Activated T-cell treated with anti-CD3 and anti-CD28 coated beads for 1 hour (primary cell): ENCODE data around the gene SIGLEC8.
"Not testable (repeated sequence)": the region's sequence is repeated elsewhere in the genome, so short reads cannot be mapped to it uniquely, and the experiment has no call there.

Experiments used
- DNase-seq: peaks from one replicate; pipeline ENCODE4 v3.0.0-alpha.2; 2020; ENCODE audit warnings: low read depth

Gene SIGLEC8

GRCh38 chr19:51458051-51458645, at the start of gene SIGLEC8:
TSS of gene SIGLEC8 (minus strand) at chr19:51458454. CDS start at chr19:51458387, 67 bp downstream.
- DNase-seq: no peak

DNA sequence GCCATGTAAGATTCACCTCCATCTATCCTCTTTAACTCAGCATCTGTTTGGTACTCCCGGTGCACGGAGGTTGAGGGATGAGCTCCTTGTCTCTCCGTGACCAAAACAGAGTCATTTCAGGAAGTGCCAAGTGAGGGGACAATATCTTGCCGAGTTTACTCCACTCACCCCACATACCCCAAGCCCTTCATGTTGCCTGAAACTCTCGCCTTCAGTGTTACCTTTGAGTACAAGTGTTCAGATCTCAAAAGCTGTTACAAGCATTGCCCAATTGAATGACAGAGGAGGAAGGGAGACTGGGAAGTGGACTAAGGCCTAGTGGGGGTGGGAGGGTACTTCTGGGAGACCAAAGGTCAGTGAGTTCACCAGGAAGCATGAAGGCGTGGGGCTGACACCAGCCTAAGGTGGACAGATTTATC, 49.4 kb upstream of the SIGLEC8 start:
- DNase-seq: no peak

- DNase-seq: no peak
Observed at GRCh38 chr19:51507192-51507591, 48.9 kb upstream of the SIGLEC8 start.

DNA sequence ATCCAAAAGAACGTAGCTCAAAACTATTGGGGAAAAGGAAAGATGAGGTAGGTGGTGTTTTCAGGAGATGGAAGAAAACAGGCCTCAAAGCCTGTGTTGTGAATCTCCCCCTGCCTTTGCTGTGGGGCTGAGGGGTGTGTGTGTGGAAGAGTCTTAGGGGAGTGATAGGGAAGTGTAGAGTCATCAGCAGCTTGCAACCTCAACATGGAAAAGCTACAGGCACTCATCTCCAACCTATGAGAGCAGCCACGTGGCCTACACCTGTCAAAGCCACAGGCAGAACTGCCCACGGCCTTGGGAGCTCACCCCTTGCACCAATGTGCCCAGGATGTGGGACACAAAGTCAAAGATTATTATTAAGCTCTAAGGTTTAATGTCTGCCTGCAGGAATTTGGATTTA, 47.6 kb upstream of the SIGLEC8 start:
- DNase-seq: no peak

DNA sequence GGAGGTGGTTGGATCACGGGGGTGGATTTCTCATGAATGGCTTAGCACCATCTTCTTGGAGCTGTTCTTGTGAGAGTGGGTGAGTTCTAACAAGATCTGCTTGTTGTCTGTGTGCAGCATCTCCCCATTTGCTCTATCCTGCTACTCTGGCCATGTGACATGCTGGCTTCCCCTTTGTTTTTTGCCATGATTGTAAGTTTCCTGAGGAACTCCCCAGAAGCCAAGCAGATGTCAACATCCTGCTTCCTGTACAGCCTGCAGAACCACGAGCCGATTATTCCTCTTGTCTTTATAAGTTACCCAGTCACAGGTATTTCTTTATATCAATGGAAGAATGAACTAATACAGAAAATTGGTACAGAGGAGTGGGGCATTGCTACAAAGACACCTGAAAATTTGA, 45.6 kb upstream of the SIGLEC8 start:
- DNase-seq: no peak

DNA sequence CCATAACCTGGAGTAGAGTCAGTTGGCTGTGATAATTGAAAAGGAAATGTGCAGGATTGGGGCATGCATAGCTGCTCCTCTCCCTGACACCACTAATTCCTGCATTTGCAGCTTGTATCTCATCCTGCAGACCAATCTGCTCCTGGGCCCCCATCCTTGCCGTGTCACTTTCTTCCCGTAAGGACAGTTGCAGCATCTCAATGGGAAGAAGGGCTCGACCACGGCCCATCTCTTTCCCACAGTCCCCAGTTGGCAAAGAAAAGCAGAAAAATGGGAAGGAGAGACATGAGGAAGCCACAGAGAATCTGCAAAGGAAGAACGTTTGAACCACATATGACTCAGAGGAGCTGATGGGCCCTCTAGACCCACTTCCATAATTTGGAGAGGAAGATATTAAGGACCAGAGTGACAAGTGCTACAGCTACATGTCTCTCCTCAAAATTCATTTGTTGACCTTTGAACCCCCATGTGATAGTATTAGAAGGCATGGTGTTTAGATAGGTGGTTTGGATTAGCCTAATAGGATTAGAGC, 45.1 kb upstream of the SIGLEC8 start:
- DNase-seq: no peak

DNA sequence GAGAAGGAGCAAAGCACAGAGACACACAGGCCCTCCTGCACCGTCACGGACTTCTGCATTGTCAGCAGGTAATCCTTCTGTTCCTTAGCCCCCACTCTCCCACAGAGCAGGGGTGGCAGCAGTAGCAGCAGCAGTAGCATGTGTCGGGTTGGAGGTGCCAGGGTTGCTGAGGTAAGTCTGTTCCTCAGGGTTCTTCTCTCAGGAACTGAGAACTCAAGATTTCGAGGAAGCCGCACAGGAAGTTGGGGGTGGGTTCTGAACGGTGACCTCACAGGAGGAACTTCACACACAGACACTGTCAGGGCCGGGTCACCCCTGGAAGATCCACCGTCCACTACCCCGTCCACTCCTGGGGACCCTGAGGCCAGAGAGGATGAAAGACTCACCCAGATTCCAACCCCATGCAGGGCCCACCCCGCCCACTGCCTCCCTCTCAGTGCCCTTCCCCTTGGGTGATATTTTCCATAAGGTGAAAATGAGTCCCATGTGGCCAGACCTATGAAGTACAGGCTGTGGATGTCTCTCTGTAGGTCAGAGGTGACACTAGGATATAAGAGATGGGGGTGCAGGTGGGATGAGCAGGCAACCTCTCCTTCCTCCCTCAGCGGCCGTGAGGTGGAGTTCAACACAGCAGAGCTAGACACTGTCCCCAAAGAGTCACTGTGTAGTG, 43.5 kb upstream of the SIGLEC8 start, which contains the start of gene SIGLEC12:
Gene SIGLEC12 (minus strand): TSS at position 207 of the 670 bp plus-strand sequence. CDS start 67 bp downstream, at position 140.
- DNase-seq: no peak

DNA sequence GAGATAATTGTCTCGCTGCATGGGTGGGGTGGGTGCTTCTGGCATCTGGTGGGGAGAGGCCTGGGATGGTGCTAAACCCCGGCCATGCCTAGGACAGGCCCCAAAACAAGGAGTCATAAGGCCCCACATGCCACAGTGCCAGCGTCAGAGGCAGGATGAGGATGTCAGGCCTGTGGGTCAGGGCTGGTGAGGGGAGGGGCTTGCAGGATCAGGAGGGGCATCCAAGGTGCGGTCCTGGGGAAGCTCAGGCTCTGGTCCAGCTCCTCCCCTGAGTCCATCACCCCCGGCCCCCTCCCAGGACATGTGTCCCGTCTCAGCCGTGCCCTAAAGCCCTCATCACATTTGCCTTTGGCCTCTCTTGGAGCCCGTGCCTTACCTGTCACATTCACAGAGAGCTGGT, 42.7 kb upstream of the SIGLEC8 start:
- DNase-seq: not testable (repeated sequence)

DNA sequence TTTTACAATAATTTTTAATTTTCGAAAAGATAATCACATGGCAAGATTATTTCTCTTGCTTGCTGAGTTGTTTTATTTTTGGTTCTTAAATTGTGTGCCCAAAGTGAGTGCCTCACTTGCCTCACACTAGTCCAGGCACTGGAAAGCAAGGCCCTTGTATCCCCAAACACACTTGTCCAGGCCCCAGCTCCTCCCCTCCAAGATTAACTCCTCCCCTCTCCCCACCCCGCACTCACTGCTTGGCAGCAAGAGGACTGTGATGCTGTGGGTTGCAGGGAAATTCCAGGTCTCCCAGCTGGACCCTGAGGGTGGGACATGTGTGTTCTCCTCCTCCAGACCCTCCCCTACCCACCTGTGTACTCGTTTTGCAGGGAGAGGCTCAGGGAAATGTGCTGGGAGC, 39.4 kb upstream of the SIGLEC8 start:
- DNase-seq: no peak

- no peak for DNase-seq
Observed at GRCh38 chr19:51493776-51494175, 35.5 kb upstream of the SIGLEC8 start.

DNA sequence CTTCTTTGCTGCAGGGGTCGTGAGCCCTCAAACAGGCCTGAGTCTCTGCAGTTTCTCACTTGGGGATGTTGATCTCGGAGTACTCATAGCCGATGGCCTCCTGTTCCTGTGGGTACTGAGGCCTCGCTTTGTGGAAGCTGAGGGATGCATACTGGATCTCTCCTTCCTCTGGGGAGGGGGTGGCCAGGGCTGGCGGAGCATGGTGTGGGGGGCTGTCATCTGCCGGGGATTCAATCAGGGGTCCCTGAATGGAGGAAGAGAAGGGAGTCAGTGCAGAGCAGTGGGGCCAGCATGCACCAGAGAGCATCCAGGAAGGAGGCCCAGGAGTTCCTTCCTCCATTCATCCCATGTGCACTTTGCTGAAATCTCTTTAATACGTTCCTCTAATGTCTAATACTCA, 33.3 kb upstream of the SIGLEC8 start:
- no peak for DNase-seq

GRCh38 chr19:51490676-51491075, 32.4 kb upstream of the SIGLEC8 start:
- no peak for DNase-seq

- no peak for DNase-seq
Observed at GRCh38 chr19:51489113-51489512, 30.9 kb upstream of the SIGLEC8 start.

GRCh38 chr19:51488491-51488890, 30.2 kb upstream of the SIGLEC8 start:
- DNase-seq: no peak

DNA sequence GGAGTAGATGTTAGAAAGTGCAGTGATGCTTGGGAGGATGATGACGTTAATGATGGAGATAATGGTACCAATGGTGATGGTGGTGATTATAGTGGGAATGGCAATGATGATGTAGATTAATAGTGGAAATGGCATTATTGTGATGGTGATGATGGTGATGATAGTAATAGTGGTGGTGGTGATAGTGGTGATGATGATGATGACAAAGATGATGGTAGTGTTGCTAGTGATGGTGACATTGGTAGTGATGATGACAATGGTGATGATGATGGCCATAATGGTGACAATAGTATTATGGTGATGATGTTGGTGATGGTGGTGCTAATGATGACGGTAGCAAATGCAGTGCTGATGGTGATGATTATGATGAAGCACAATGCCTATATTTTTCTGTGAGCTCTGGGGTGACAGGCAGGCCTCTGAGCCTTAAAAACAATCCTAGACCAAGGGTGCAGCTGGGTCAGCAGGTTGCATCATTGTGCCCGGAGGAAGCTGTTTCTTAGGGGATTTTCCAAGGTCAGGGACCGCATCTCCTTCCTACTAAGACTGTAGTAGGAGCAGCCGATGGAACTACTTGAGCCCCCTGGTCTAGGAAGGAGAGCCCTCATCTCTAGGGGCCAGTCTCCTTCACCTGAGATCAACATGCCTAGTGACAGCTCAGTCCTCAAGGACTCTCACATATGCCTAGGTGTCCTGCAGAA, 27.9 kb upstream of the SIGLEC8 start:
- DNase-seq: no peak

- no peak for DNase-seq
Observed at GRCh38 chr19:51480590-51480989, 22.3 kb upstream of the SIGLEC8 start.

DNA sequence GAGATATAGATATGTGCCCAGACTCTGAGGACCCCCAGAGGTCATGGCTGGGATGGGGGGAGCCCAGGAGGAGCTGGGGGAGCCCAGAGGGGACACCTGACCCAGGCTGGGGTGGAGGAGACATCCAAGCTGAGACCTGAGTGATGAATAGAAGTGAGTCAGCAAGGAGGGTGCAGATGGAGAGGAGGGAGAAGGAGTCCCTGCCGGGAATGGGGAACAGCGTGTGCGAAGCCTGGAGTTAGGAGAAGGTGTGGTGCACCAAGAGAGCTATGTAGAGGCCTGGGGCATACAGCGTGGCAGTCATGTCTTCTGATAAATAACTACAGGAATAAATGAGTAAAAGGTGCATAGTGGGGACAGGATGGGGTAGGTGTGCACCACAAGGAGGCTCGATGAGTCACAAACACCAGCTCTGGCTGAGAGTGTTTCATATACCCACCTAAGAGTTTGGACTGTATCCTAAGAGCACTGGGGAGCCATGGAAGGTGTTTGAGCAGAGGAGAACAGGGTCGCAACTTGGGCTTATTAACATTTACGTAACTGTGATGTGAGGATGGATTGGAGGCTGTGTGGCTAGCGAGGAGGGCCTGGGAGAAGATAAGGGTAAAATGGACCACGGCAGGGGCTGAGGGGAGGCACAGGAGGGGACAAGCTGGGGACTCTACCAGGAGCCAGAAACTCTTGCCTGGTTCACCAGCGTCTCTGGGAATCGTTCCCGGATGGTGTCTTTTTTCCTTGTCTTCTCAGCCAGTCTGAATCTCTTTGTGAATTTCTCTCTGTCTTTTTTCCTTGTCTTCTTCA, 21.5 kb upstream of the SIGLEC8 start:
- no peak for DNase-seq

DNA sequence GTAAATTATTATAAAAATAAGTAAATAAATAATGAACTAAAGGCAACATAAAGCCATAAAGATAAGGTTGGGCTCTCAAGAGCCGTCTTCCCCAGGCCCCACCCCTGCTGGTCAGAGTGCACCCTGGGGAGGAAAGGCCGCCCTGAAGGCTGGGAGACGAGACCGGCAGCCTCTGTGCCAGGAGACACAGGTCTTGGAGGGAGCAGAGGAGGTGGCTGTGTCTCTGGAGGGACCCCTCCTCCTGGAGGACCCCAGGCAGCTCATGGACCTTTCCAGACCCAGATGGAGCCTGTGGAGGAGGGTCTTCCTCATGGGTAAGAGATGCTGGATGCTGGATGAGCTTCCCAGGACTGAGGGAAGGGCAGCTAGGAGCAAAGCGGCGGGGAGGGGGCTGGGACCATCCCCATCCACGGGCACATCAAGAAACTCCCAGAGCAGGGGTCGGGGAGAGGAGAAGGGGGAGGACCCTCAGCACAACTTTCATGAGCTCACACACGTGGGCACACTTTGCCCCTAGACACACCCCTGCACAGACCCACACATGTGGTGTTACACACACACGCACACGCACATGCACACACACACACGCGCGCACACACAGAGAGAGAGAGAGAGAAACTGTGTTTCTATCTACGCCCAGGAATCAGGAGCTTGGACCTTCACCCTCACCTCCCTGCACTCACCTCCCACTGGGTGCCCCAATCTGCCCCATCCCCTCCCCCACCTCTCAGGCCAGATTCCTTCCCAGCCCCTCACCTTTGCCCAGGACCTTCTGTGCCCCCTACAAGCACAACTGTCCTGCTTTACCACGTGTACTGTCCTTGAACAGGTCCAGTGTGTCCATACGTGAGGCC, 20.4 kb upstream of the SIGLEC8 start, which contains the start of gene CEACAM18:
Gene CEACAM18 (plus strand): TSS at position 159 of the 854 bp plus-strand sequence.
- no peak for DNase-seq

DNA sequence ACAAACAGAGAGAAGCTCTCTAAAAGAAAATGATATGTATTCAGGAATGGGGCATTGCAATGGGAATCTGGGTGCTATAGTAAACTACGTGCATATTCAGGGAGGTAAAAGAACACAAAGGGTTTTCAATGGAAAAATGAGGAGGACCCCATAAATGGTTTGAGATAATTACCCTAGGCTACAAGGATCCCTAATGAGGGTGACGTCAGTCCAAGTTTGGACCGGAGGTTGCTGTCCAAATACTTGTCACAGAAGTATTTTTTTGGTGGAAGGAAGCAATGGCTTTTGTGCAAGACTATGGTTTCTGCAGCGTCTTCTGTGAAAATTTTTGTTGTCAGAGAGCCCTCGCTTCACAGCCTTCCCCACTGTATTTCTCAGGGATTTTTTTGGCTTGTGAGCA, 19.1 kb upstream of the SIGLEC8 start:
- DNase-seq: no peak

DNA sequence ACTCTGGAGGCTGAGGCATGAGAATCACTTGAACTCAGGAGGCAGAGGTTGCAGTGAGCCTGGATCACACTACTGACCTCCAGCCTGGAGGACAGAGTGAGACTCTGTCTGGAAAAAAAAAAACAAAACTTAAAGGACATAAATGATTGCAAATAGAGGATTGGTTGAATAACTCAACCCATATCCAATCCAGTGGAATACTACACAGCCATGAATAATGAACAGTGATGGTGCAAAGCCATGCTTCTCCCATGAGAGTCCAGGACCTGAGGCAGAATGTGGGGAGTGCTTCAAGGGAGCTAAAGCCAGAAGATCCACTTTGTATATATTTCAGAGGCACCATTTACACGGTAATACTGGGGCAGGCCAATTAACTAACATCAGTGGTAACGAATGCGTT, 17.9 kb upstream of the SIGLEC8 start:
- no peak for DNase-seq
